GM12878 (cell line): Measurements from ENCODE around the gene CELF2. TPM values are rescaled to one million over a fixed set of nuclear protein-coding genes. Genes with fewer than 3 reads are reported as not detected.

Experiments
- BACH1 ChIP-seq: fragments of 450-650 bp; IDR thresholded peaks from 2 replicates; pipeline ENCODE4 v1.6.1; 2017; ENCODE audit warnings: mild to moderate bottlenecking, borderline replicate concordance
- BHLHE40 ChIP-seq, 2 experiments: fragments of 450-650 bp in 1 of 2; IDR thresholded peaks; 2 replicates each; pipeline ENCODE4 v1.6.1; 2011 to 2017; ENCODE audit warnings: low read depth in 2 of 2, borderline replicate concordance in 1 of 2, improper control_type of control experiment in 1 of 2, low read length in 1 of 2, mild to moderate bottlenecking in 1 of 2
- BRCA1 ChIP-seq: IDR thresholded peaks from 2 replicates; pipeline ENCODE4 v1.6.1; 2011; ENCODE audit warnings: low read depth, low read length, improper control_type of control experiment
- CEBPB ChIP-seq, 2 experiments: fragments of 150-350 bp in 1 of 2; IDR thresholded peaks; 2 replicates each; pipeline ENCODE4 v1.6.1; 2012 to 2014; ENCODE audit warnings: low read depth in 2 of 2, low read length in 2 of 2, borderline replicate concordance in 1 of 2, inconsistent platforms in 1 of 2
- DPF2 ChIP-seq: fragments of 450-650 bp; IDR thresholded peaks from 2 replicates; pipeline ENCODE4 v1.6.1; 2017; ENCODE audit warnings: mild to moderate bottlenecking
- GABPA ChIP-seq: IDR thresholded peaks from 2 replicates; pipeline ENCODE4 v1.6.1; 2014; ENCODE audit warnings: antibody characterized with exemption, low read depth, mild to moderate bottlenecking, inconsistent platforms
- JUND ChIP-seq: IDR thresholded peaks from 2 replicates; pipeline ENCODE4 v1.6.1; 2012; ENCODE audit warnings: low read depth, mild to moderate bottlenecking, low read length, improper control_type of control experiment, moderate library complexity
- SMAD5 ChIP-seq: IDR thresholded peaks from 2 replicates; pipeline ENCODE4 v1.6.1; 2016; ENCODE audit warnings: antibody characterized with exemption, low read depth
- TCF3 ChIP-seq: IDR thresholded peaks from 2 replicates; pipeline ENCODE4 v1.6.1; 2012; ENCODE audit warnings: low read depth, mild to moderate bottlenecking, low read length, borderline replicate concordance; ENCODE audit not compliant: insufficient read depth
- YBX1 ChIP-seq: fragments of 450-650 bp; IDR thresholded peaks from 2 replicates; pipeline ENCODE4 v1.6.1; 2016; ENCODE audit warnings: antibody characterized with exemption
- polyA plus RNA-seq, 11 experiments: library from polyadenylated mRNA; depleted of rRNA in 4 of 11; unstranded in 6 of 11; stranded (reverse) in 5 of 11; fragments of >200 nt; fragmentation: Nextera tagmentation in 4 of 11; fragmentation: Illumina TruSeq in 1 of 11; extraction: Ambion mirVana in 4 of 11; extraction: Trizol in 1 of 11; gene quantifications; 1 replicate in 1 of 11; 2 replicates in 10 of 11; pipeline versions ENCODE4 v1.2.1 to v1.2.3, GENCODE V29; 2011 to 2016; ENCODE audit warnings: inconsistent platforms in 2 of 11, missing spikeins in 2 of 11, low read depth in 1 of 11
- total RNA-seq, 4 experiments: library from RNA; depleted of rRNA in 3 of 4; stranded (reverse); fragments of >200 nt in 3 of 4; fragmentation: Illumina TruSeq in 1 of 4; extraction: Trizol in 1 of 4; gene quantifications; 2 replicates each; pipeline versions ENCODE4 v1.2.1 to v1.2.3, GENCODE V29; 2013 to 2021
- TF ChIP-seq, protein P1 (sequence below): fragments of 450-650 bp; IDR thresholded peaks from 2 replicates; pipeline ENCODE4 v1.6.1; 2014; ENCODE audit warnings: mild to moderate bottlenecking
- TF ChIP-seq, protein P2 (sequence below): IDR thresholded peaks from 2 replicates; pipeline ENCODE4 v1.6.1; 2012; ENCODE audit warnings: low read depth, low read length, improper control_type of control experiment
- TF ChIP-seq, protein P3 (sequence below): fragments of 450-650 bp; IDR thresholded peaks from 2 replicates; pipeline ENCODE4 v1.6.1; 2017; ENCODE audit warnings: low read depth, mild to moderate bottlenecking, moderate library complexity
- TF ChIP-seq, protein P4 (sequence below): fragments of 450-650 bp; IDR thresholded peaks from 2 replicates; pipeline ENCODE4 v1.6.1; 2016; ENCODE audit warnings: mild to moderate bottlenecking
- TF ChIP-seq, protein P5 (sequence below): IDR thresholded peaks from 2 replicates; pipeline ENCODE4 v1.6.1; 2011; ENCODE audit warnings: borderline replicate concordance, low read depth, mild to moderate bottlenecking, moderate library complexity, low read length; ENCODE audit not compliant: insufficient read depth, poor library complexity, severe bottlenecking
- TF ChIP-seq, protein P6 (sequence below): fragments of 150-350 bp; IDR thresholded peaks from 2 replicates; pipeline ENCODE4 v1.6.1; 2016; ENCODE audit warnings: low read depth, low read length
- TF ChIP-seq, protein P7 (sequence below): fragments of 450-650 bp; IDR thresholded peaks from 2 replicates; pipeline ENCODE4 v1.6.1; 2017; ENCODE audit warnings: mild to moderate bottlenecking, low read depth, inconsistent platforms; ENCODE audit not compliant: poor library complexity, severe bottlenecking

The CELF2 gene
- total and polyA plus RNA-seq, 10 of the 15 experiments (the other 5 are each of a cell fraction or from before 2014, with no cell fraction given), result 20.8 to 129 (median 86.3) TPM

DNA sequence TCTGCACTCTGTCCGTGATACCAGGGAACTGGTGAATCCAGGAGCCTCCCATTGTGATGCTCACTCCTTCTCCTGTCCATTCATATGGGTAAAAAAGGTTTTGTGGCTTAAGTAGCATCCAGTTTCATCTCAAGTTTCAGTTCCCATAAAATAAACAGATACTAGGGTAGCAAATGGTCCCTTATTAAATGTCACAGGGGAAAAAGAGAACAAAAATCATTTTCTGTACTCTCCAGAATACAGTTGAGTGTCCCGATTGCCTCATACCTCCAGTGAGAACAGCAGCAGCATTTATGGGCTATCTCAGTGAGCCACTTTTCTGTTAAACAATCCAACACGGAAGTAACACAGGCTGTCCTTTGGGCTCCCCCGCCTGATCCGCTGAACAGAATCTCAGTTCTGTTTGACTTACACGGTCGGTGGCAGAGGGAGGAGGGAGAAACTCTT, 179.6 kb downstream of the CELF2 start (continued):
- TF ChIP-seq, protein P1, sequence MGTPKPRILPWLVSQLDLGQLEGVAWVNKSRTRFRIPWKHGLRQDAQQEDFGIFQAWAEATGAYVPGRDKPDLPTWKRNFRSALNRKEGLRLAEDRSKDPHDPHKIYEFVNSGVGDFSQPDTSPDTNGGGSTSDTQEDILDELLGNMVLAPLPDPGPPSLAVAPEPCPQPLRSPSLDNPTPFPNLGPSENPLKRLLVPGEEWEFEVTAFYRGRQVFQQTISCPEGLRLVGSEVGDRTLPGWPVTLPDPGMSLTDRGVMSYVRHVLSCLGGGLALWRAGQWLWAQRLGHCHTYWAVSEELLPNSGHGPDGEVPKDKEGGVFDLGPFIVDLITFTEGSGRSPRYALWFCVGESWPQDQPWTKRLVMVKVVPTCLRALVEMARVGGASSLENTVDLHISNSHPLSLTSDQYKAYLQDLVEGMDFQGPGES, result no peak
- TF ChIP-seq, protein P2, sequence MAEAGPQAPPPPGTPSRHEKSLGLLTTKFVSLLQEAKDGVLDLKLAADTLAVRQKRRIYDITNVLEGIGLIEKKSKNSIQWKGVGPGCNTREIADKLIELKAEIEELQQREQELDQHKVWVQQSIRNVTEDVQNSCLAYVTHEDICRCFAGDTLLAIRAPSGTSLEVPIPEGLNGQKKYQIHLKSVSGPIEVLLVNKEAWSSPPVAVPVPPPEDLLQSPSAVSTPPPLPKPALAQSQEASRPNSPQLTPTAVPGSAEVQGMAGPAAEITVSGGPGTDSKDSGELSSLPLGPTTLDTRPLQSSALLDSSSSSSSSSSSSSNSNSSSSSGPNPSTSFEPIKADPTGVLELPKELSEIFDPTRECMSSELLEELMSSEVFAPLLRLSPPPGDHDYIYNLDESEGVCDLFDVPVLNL, result no peak
- TF ChIP-seq, protein P3, sequence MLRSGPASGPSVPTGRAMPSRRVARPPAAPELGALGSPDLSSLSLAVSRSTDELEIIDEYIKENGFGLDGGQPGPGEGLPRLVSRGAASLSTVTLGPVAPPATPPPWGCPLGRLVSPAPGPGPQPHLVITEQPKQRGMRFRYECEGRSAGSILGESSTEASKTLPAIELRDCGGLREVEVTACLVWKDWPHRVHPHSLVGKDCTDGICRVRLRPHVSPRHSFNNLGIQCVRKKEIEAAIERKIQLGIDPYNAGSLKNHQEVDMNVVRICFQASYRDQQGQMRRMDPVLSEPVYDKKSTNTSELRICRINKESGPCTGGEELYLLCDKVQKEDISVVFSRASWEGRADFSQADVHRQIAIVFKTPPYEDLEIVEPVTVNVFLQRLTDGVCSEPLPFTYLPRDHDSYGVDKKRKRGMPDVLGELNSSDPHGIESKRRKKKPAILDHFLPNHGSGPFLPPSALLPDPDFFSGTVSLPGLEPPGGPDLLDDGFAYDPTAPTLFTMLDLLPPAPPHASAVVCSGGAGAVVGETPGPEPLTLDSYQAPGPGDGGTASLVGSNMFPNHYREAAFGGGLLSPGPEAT, result peak; percentile 88
- TF ChIP-seq, protein P4, sequence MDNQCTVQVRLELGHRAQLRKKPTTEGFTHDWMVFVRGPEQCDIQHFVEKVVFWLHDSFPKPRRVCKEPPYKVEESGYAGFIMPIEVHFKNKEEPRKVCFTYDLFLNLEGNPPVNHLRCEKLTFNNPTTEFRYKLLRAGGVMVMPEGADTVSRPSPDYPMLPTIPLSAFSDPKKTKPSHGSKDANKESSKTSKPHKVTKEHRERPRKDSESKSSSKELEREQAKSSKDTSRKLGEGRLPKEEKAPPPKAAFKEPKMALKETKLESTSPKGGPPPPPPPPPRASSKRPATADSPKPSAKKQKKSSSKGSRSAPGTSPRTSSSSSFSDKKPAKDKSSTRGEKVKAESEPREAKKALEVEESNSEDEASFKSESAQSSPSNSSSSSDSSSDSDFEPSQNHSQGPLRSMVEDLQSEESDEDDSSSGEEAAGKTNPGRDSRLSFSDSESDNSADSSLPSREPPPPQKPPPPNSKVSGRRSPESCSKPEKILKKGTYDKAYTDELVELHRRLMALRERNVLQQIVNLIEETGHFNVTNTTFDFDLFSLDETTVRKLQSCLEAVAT, result no peak
- no peak for TF ChIP-seq YBX1
- TF ChIP-seq GABPA, result no peak
- no peak for TF ChIP-seq JUND
- TF ChIP-seq BACH1, result 0 out of 2 replicates have a peak, but pooled peaks have one; percentile 36
- TF ChIP-seq, protein P5, sequence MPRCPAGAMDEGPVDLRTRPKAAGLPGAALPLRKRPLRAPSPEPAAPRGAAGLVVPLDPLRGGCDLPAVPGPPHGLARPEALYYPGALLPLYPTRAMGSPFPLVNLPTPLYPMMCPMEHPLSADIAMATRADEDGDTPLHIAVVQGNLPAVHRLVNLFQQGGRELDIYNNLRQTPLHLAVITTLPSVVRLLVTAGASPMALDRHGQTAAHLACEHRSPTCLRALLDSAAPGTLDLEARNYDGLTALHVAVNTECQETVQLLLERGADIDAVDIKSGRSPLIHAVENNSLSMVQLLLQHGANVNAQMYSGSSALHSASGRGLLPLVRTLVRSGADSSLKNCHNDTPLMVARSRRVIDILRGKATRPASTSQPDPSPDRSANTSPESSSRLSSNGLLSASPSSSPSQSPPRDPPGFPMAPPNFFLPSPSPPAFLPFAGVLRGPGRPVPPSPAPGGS, result peak; percentile 77
- no peak for TF ChIP-seq TCF3
- peak; percentile 91 for TF ChIP-seq DPF2
- TF ChIP-seq BRCA1, result no peak
- peak in 1 of 2 experiments; percentile 63; a peak in 1 of 4 replicates for TF ChIP-seq CEBPB (IDR thresholded peaks at IDR 0.05; ENCODE audit: borderline replicate concordance in 1 of 2, low read depth in 2 of 2, low read length in 2 of 2)
- TF ChIP-seq, protein P6, sequence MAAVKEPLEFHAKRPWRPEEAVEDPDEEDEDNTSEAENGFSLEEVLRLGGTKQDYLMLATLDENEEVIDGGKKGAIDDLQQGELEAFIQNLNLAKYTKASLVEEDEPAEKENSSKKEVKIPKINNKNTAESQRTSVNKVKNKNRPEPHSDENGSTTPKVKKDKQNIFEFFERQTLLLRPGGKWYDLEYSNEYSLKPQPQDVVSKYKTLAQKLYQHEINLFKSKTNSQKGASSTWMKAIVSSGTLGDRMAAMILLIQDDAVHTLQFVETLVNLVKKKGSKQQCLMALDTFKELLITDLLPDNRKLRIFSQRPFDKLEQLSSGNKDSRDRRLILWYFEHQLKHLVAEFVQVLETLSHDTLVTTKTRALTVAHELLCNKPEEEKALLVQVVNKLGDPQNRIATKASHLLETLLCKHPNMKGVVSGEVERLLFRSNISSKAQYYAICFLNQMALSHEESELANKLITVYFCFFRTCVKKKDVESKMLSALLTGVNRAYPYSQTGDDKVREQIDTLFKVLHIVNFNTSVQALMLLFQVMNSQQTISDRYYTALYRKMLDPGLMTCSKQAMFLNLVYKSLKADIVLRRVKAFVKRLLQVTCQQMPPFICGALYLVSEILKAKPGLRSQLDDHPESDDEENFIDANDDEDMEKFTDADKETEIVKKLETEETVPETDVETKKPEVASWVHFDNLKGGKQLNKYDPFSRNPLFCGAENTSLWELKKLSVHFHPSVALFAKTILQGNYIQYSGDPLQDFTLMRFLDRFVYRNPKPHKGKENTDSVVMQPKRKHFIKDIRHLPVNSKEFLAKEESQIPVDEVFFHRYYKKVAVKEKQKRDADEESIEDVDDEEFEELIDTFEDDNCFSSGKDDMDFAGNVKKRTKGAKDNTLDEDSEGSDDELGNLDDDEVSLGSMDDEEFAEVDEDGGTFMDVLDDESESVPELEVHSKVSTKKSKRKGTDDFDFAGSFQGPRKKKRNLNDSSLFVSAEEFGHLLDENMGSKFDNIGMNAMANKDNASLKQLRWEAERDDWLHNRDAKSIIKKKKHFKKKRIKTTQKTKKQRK, result no peak
- peak in 1 of 2 experiments; percentile 2; a peak in 1 of 4 replicates for TF ChIP-seq BHLHE40 (IDR thresholded peaks at IDR 0.05; ENCODE audit: borderline replicate concordance in 1 of 2, low read depth in 2 of 2, low read length in 1 of 2)
- peak; percentile 33; the same call in 1 of the 2 replicates for TF ChIP-seq SMAD5
- TF ChIP-seq, protein P7, sequence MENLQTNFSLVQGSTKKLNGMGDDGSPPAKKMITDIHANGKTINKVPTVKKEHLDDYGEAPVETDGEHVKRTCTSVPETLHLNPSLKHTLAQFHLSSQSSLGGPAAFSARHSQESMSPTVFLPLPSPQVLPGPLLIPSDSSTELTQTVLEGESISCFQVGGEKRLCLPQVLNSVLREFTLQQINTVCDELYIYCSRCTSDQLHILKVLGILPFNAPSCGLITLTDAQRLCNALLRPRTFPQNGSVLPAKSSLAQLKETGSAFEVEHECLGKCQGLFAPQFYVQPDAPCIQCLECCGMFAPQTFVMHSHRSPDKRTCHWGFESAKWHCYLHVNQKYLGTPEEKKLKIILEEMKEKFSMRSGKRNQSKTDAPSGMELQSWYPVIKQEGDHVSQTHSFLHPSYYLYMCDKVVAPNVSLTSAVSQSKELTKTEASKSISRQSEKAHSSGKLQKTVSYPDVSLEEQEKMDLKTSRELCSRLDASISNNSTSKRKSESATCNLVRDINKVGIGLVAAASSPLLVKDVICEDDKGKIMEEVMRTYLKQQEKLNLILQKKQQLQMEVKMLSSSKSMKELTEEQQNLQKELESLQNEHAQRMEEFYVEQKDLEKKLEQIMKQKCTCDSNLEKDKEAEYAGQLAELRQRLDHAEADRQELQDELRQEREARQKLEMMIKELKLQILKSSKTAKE, result peak; percentile 55
